Testis (tissue), 3 donors: Measurements from ENCODE around the gene PXDC1. TPM values are rescaled to one million over a fixed set of nuclear protein-coding genes. Genes with fewer than 3 reads are reported as not detected.

Experiments used
- DNase-seq: peaks from one replicate; pipeline ENCODE4 v3.0.0-alpha.2; 2019
- H3K27ac ChIP-seq, 2 donors: fragments of 200-600 bp; sonication (generic); one replicate each; pipeline ENCODE4 v1.5.1; 2019
- H3K27me3 ChIP-seq: fragments of 200-600 bp; sonication (generic); one replicate; pipeline ENCODE4 v1.5.1; 2019
- H3K36me3 ChIP-seq: fragments of 200-600 bp; sonication (generic); one replicate; pipeline ENCODE4 v1.5.1; 2017; ENCODE audit warnings: low read depth; ENCODE audit errors: missing control alignments
- H3K4me1 ChIP-seq: fragments of 200-600 bp; sonication (generic); one replicate; pipeline ENCODE4 v1.5.1; 2019
- H3K4me3 ChIP-seq, 2 donors: fragments of 200-600 bp; sonication (generic); one replicate each; pipeline ENCODE4 v1.5.1; 2017 to 2019
- H3K9me3 ChIP-seq: fragments of 200-600 bp; sonication (generic); one replicate; pipeline ENCODE4 v1.5.1; 2017
- POLR2A ChIP-seq: fragments of 450-650 bp; IDR thresholded peaks from one replicate; pipeline ENCODE4 v1.6.1; 2017; ENCODE audit warnings: antibody characterized with exemption, mild to moderate bottlenecking, moderate library complexity
- WGBS, 2 donors: methylation state at CpG; one replicate each; pipeline ENCODE4 v1.1.5; 2018; 5-methylcytosine and 5-hydroxymethylcytosine counted together
- intact Hi-C: fragments of 100-400 bp; cut with DNase I; formaldehyde crosslinking; loops from one replicate; pipeline ENCODE4 v1.15.1; 2023; ENCODE audit warnings: low total_unique reads
- polyA plus RNA-seq: library from polyadenylated mRNA; stranded (reverse); fragments of 350-450 nt; fragmentation: Illumina TruSeq; extraction: RNeasy Lipid Tissue Mini Kit (QIAGEN cat#74804); gene quantifications from one replicate; pipeline ENCODE4 v1.2.3, GENCODE V29; 2014; ENCODE audit warnings: low read depth, low replicate concordance; ENCODE audit not compliant: insufficient read depth
- total RNA-seq, 2 donors: library from RNA; depleted of rRNA; stranded (reverse); fragments of >200 nt; gene quantifications; one replicate each; pipeline ENCODE4 v1.2.3, GENCODE V29; 2016
- TF ChIP-seq, protein P1 (sequence below), 3 experiments: fragments of 450-650 bp in 2 of 3; fragments of 200-600 bp in 1 of 3; sonication (generic) in 1 of 3; IDR thresholded peaks; one replicate each; pipeline ENCODE4 v1.5.1; 2016 to 2019; ENCODE audit warnings: antibody characterized with exemption in 3 of 3, mild to moderate bottlenecking in 2 of 3, moderate library complexity in 1 of 3

Gene PXDC1
- total and polyA plus RNA-seq, 3 donors from 2014 or later = 14.3 to 38.2 (median 16.9) TPM

DNA sequence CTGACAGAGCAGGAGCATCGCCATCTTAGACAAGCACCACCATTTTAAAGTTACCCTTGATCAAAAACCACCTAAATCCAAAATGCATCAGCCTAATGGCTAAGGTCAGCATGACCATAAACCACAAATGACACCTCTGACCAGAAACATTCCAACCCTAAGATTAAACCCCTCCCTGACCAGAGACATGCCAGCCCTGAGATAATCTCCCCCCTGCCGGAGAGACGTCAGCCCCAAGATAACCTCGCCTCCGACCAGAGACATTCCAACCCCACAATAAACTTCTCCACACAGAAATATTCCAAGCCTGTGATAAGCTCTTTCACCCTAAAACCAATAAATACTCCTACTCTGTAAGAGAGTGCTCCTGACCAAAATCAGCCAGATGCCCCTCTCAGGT is 53.5 kb downstream of the PXDC1 start:
- no peaks in the 10 kb centered on the region for H3K4me1 ChIP-seq
- H3K27me3 ChIP-seq = no peaks in the 10 kb centered on the region
- TF ChIP-seq, protein P1, sequence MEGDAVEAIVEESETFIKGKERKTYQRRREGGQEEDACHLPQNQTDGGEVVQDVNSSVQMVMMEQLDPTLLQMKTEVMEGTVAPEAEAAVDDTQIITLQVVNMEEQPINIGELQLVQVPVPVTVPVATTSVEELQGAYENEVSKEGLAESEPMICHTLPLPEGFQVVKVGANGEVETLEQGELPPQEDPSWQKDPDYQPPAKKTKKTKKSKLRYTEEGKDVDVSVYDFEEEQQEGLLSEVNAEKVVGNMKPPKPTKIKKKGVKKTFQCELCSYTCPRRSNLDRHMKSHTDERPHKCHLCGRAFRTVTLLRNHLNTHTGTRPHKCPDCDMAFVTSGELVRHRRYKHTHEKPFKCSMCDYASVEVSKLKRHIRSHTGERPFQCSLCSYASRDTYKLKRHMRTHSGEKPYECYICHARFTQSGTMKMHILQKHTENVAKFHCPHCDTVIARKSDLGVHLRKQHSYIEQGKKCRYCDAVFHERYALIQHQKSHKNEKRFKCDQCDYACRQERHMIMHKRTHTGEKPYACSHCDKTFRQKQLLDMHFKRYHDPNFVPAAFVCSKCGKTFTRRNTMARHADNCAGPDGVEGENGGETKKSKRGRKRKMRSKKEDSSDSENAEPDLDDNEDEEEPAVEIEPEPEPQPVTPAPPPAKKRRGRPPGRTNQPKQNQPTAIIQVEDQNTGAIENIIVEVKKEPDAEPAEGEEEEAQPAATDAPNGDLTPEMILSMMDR (IDR thresholded peaks at IDR 0.05) = no peak
- no peak for TF ChIP-seq POLR2A
- no peaks in the 10 kb centered on the region for H3K36me3 ChIP-seq
- no peak overlapping the region for H3K4me3 ChIP-seq
- H3K27ac ChIP-seq = no peak overlapping the region
- DNase-seq = no peak
- no peaks in the 10 kb centered on the region for H3K9me3 ChIP-seq
- 83 to 90% methylated on average over 5 of the region's 5 CpGs for WGBS, 2 donors
- intact Hi-C loops = no loop called here

DNA sequence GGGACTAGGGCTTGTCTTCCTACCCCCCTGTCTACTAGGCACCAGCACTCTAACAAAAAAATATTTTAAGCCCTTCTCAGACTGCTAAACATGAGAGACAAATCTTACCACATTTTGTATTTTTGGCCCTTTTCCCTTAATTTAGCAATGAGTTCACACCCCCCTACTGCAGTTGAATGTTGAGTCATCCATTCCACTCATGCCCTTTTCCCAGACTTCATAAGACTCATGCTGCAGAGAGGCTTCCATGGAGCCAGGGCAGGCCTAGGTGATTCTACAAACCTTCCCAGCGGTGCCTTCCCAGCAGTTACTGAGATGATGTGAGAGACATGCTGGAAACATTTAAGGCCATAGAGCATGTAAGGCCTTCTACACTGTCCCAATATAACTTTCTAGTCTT is 53.9 kb downstream of the PXDC1 start:
- Histone ChIP-seq H3K27me3 (no peaks in the 10 kb centered on the region), H3K36me3 (no peaks in the 10 kb centered on the region), H3K4me3 (no peak overlapping the region), H3K27ac (no peak overlapping the region), H3K4me1 (no peaks in the 10 kb centered on the region), H3K9me3 (no peaks in the 10 kb centered on the region)
- DNase-seq = no peak
- TF ChIP-seq POLR2A = no peak
- TF ChIP-seq, protein P1 (IDR thresholded peaks at IDR 0.05) = no peak
- intact Hi-C loops = no loop called here
- WGBS, 2 donors = 91 to 96% methylated on average over 1 of the region's 1 CpG

DNA sequence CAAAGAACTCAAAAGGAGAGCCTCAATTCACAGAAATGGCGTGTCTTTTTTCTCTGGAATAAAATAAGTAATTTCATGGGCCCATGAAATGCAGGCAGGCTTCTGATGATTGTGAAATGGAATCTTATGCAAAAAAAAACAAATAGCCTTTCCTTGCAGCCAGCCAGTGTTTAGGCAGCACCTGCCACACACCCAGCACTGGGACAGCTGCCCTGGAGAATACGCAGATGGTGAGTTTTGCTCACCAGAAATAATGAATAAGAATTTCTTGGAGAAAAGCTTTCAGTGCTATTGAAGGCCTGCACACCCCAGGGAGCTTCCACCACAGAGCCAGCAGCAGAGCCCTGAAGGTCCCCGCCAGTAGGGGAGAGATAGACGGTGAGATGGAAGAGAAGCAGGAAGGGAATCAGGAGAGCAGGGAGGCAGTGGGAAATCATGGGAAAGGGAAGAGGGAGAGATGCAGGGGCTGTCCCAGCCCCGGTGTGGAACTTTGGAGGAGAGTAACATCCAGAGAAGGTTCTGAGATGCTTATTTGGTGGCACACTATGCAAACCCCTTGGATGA is 54.9 kb downstream of the PXDC1 start:
- H3K27me3 ChIP-seq = no peaks in the 10 kb centered on the region
- H3K36me3 ChIP-seq = no peaks in the 10 kb centered on the region
- H3K9me3 ChIP-seq = no peaks in the 10 kb centered on the region
- intact Hi-C loops = no loop called here
- 78 to 90% methylated on average over 5 of the region's 5 CpGs for WGBS, 2 donors
- TF ChIP-seq, protein P1 (IDR thresholded peaks at IDR 0.05) = no peak
- TF ChIP-seq POLR2A = no peak
- no peak for DNase-seq
- H3K4me1 ChIP-seq = no peaks in the 10 kb centered on the region
- no peak overlapping the region for H3K27ac ChIP-seq
- H3K4me3 ChIP-seq = no peak overlapping the region

DNA sequence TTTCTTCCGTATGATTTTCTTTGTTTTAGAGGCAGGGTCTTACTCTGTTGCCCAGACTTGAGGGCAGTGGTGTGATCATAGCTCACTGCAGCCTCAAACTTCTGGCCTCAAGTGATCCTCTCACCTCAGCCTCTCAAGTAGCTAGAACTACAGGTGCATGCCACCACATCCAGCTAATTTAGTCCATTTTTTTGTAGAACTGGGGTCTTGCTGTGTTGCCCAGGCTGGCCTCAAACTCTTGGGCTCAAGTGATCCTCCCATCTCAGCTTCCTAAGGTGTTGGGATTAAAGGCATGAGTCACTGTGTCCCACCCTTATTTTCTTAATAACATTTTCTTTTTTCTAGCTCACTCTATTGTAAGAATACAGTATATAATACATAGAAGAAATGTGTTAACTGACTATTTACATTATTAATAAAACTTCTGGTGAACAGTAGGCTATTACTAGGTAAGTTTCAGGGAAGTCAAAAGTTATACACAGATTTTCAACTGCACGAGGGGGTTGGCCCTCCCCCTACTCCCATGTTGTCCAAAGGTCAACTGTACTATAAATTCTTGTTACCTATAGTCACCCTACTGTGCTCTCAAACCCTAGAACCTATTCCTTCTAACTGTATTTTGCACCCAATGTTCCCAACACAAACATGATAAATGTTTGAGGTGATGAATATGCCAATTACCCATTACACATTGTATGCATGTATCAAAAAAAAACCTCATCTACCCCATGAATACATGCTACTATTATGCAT is 56.3 kb downstream of the PXDC1 start:
- Histone ChIP-seq H3K27me3 (no peaks in the 10 kb centered on the region), H3K4me1 (no peaks in the 10 kb centered on the region), H3K27ac (no peak overlapping the region), H3K9me3 (no peaks in the 10 kb centered on the region), H3K4me3 (no peak overlapping the region), H3K36me3 (no peaks in the 10 kb centered on the region)
- intact Hi-C loops = no loop called here
- DNase-seq = no peak
- 73 to 83% methylated on average over 2 of the region's 2 CpGs for WGBS, 2 donors
- TF ChIP-seq POLR2A = no peak
- TF ChIP-seq, protein P1 (IDR thresholded peaks at IDR 0.05) = no peak

DNA sequence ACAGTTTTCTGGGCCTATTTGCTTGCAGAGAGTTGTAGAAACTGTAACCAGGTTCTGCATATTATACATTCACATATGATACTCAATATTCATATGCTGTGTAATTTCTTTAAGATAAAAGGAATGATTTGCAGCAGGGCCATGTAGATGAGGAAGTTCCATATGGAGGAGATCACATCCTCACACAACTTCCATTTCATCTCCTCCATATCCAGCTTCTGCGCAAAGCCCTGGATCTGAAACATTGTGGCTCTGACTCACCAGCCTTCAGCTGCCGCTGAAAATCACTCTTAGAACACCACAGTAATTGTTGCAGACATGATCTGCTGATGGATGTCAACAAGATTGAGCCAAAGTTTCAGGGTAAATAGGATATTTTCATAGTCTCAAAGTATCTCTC is 57.7 kb downstream of the PXDC1 start:
- no peak for TF ChIP-seq POLR2A
- TF ChIP-seq, protein P1 (IDR thresholded peaks at IDR 0.05) = no peak
- H3K36me3 ChIP-seq = no peaks in the 10 kb centered on the region
- intact Hi-C loops = no loop called here
- H3K27me3 ChIP-seq = no peaks in the 10 kb centered on the region
- no peak overlapping the region for H3K4me3 ChIP-seq
- H3K4me1 ChIP-seq = no peaks in the 10 kb centered on the region
- 93 to 95% methylated on average over 2 of the region's 2 CpGs for WGBS, 2 donors
- H3K9me3 ChIP-seq = no peaks in the 10 kb centered on the region
- no peak for DNase-seq
- H3K27ac ChIP-seq = no peak overlapping the region
